ENCODE results near the gene EPB41L4B.
A peak's percentile ranks its signal among the peaks of the same experiment; 100 is the strongest.
"Not testable (repeated sequence)": the region's sequence is repeated elsewhere in the genome, so short reads cannot be mapped to it uniquely, and the experiment has no call there.

Gene EPB41L4B

GRCh38 chr9:109297899-109298298, 23.0 kb downstream of the EPB41L4B start:
- no peak overlapping the region for H3K4me3 Mint-ChIP-seq

GRCh38 chr9:109295221-109296130, 25.4 kb downstream of the EPB41L4B start:
- Mint-ChIP-seq H3K27ac (peak overlapping the region; percentile 27), H3K4me3 (peak overlapping the region; percentile 15), H3K9me3 (no peaks in the 10 kb centered on the region), H3K4me1 (ENCODE audit: low read depth) (peaks cover 27% of the 10 kb centered on the region), H3K36me3 (ENCODE audit: low read depth) (no peaks in the 10 kb centered on the region), H3K27me3 (ENCODE audit: low read depth) (peaks cover 39% of the 10 kb centered on the region)

More at GRCh38 chr9:109297899-109298298, 23.0 kb downstream of the EPB41L4B start:
- H3K36me3 Mint-ChIP-seq (ENCODE audit: low read depth): no peaks in the 10 kb centered on the region
- peaks cover 25% of the 10 kb centered on the region for H3K4me1 Mint-ChIP-seq (ENCODE audit: low read depth)
- H3K27ac Mint-ChIP-seq: no peak overlapping the region
- peaks cover 37% of the 10 kb centered on the region for H3K27me3 Mint-ChIP-seq (ENCODE audit: low read depth)
- H3K9me3 Mint-ChIP-seq: no peaks in the 10 kb centered on the region

GRCh38 chr9:109290385-109290784, 30.5 kb downstream of the EPB41L4B start:
- Mint-ChIP-seq H3K27ac (no peak overlapping the region), H3K4me1 (ENCODE audit: low read depth) (peaks cover 8% of the 10 kb centered on the region), H3K36me3 (ENCODE audit: low read depth) (no peaks in the 10 kb centered on the region), H3K9me3 (no peaks in the 10 kb centered on the region), H3K4me3 (no peak overlapping the region), H3K27me3 (ENCODE audit: low read depth) (peaks cover 17% of the 10 kb centered on the region)

GRCh38 chr9:109289931-109290330, 30.9 kb downstream of the EPB41L4B start:
- no peaks in the 10 kb centered on the region for H3K9me3 Mint-ChIP-seq
- no peak overlapping the region for H3K27ac Mint-ChIP-seq
- H3K4me1 Mint-ChIP-seq (ENCODE audit: low read depth): peaks cover 3% of the 10 kb centered on the region
- H3K36me3 Mint-ChIP-seq (ENCODE audit: low read depth): no peaks in the 10 kb centered on the region
- peaks cover 19% of the 10 kb centered on the region for H3K27me3 Mint-ChIP-seq (ENCODE audit: low read depth)
- H3K4me3 Mint-ChIP-seq: no peak overlapping the region

- Mint-ChIP-seq H3K4me1 (ENCODE audit: low read depth) (peaks cover 2% of the 10 kb centered on the region), H3K27ac (no peak overlapping the region), H3K27me3 (ENCODE audit: low read depth) (peaks cover 26% of the 10 kb centered on the region), H3K4me3 (no peak overlapping the region), H3K36me3 (ENCODE audit: low read depth) (no peaks in the 10 kb centered on the region), H3K9me3 (no peaks in the 10 kb centered on the region)
Measured at GRCh38 chr9:109289186-109289585, 31.7 kb downstream of the EPB41L4B start.

GRCh38 chr9:109286981-109287380, 33.9 kb downstream of the EPB41L4B start:
- Mint-ChIP-seq H3K36me3 (ENCODE audit: low read depth) (no peaks in the 10 kb centered on the region), H3K4me1 (ENCODE audit: low read depth) (peaks cover 2% of the 10 kb centered on the region), H3K27me3 (ENCODE audit: low read depth) (peaks cover 34% of the 10 kb centered on the region), H3K9me3 (no peaks in the 10 kb centered on the region), H3K27ac (no peak overlapping the region), H3K4me3 (no peak overlapping the region)

GRCh38 chr9:109286571-109286977, 34.3 kb downstream of the EPB41L4B start:
- no peaks in the 10 kb centered on the region for H3K36me3 Mint-ChIP-seq (ENCODE audit: low read depth)
- peaks cover 1% of the 10 kb centered on the region for H3K4me1 Mint-ChIP-seq (ENCODE audit: low read depth)
- no peak overlapping the region for H3K27ac Mint-ChIP-seq
- peaks cover 32% of the 10 kb centered on the region for H3K27me3 Mint-ChIP-seq (ENCODE audit: low read depth)
- H3K9me3 Mint-ChIP-seq: no peaks in the 10 kb centered on the region
- H3K4me3 Mint-ChIP-seq: no peak overlapping the region

- H3K27me3 Mint-ChIP-seq (ENCODE audit: low read depth): peaks cover 34% of the 10 kb centered on the region
- H3K36me3 Mint-ChIP-seq (ENCODE audit: low read depth); H3K4me3 Mint-ChIP-seq; H3K27ac Mint-ChIP-seq; H3K9me3 Mint-ChIP-seq; H3K4me1 Mint-ChIP-seq (ENCODE audit: low read depth): not testable (repeated sequence)
Measured at GRCh38 chr9:109283672-109284071, 37.2 kb downstream of the EPB41L4B start.

- no peaks in the 10 kb centered on the region for H3K36me3 Mint-ChIP-seq (ENCODE audit: low read depth)
- H3K27me3 Mint-ChIP-seq (ENCODE audit: low read depth): peaks cover 38% of the 10 kb centered on the region
- no peak overlapping the region for H3K4me3 Mint-ChIP-seq
- H3K9me3 Mint-ChIP-seq: no peaks in the 10 kb centered on the region
- no peak overlapping the region for H3K27ac Mint-ChIP-seq
- no peaks in the 10 kb centered on the region for H3K4me1 Mint-ChIP-seq (ENCODE audit: low read depth)
Measured at GRCh38 chr9:109283012-109283411, 37.8 kb downstream of the EPB41L4B start.

GRCh38 chr9:109282302-109282701, 38.6 kb downstream of the EPB41L4B start:
- Mint-ChIP-seq H3K27me3 (ENCODE audit: low read depth) (peaks cover 44% of the 10 kb centered on the region), H3K4me1 (ENCODE audit: low read depth) (no peaks in the 10 kb centered on the region), H3K4me3 (no peak overlapping the region), H3K9me3 (no peaks in the 10 kb centered on the region), H3K27ac (no peak overlapping the region), H3K36me3 (ENCODE audit: low read depth) (no peaks in the 10 kb centered on the region)

GRCh38 chr9:109281518-109281917, 39.3 kb downstream of the EPB41L4B start:
- H3K36me3 Mint-ChIP-seq (ENCODE audit: low read depth): no peaks in the 10 kb centered on the region
- H3K27ac Mint-ChIP-seq: no peak overlapping the region
- no peak overlapping the region for H3K4me3 Mint-ChIP-seq
- H3K9me3 Mint-ChIP-seq: no peaks in the 10 kb centered on the region
- H3K4me1 Mint-ChIP-seq (ENCODE audit: low read depth): no peaks in the 10 kb centered on the region
- peaks cover 50% of the 10 kb centered on the region for H3K27me3 Mint-ChIP-seq (ENCODE audit: low read depth)

- Mint-ChIP-seq H3K9me3 (no peaks in the 10 kb centered on the region), H3K27me3 (ENCODE audit: low read depth) (peaks cover 42% of the 10 kb centered on the region), H3K36me3 (ENCODE audit: low read depth) (no peaks in the 10 kb centered on the region), H3K27ac (no peak overlapping the region), H3K4me3 (no peak overlapping the region), H3K4me1 (ENCODE audit: low read depth) (no peaks in the 10 kb centered on the region)
Measured at GRCh38 chr9:109278848-109279247, 42.0 kb downstream of the EPB41L4B start.

GRCh38 chr9:109278216-109278615, 42.6 kb downstream of the EPB41L4B start:
- Mint-ChIP-seq H3K9me3 (no peaks in the 10 kb centered on the region), H3K36me3 (ENCODE audit: low read depth) (no peaks in the 10 kb centered on the region), H3K4me1 (ENCODE audit: low read depth) (no peaks in the 10 kb centered on the region), H3K4me3 (no peak overlapping the region), H3K27me3 (ENCODE audit: low read depth) (peaks cover 39% of the 10 kb centered on the region), H3K27ac (no peak overlapping the region)

GRCh38 chr9:109277451-109277850, 43.4 kb downstream of the EPB41L4B start:
- H3K27ac Mint-ChIP-seq: no peak overlapping the region
- H3K4me3 Mint-ChIP-seq: no peak overlapping the region
- H3K4me1 Mint-ChIP-seq (ENCODE audit: low read depth): no peaks in the 10 kb centered on the region
- H3K36me3 Mint-ChIP-seq (ENCODE audit: low read depth): no peaks in the 10 kb centered on the region
- no peaks in the 10 kb centered on the region for H3K9me3 Mint-ChIP-seq
- H3K27me3 Mint-ChIP-seq (ENCODE audit: low read depth): peaks cover 32% of the 10 kb centered on the region

All from T-helper 1 cell treated with Interleukin-12 subunit alpha and Interleukin-12 subunit beta and Interleukin-4 antibody, amounts not matched to agents 30 μg/mL and 1 μg/mL, for 36 hours (primary cell).